NCI-H2107 (cell line): ENCODE results near the gene ITGA5.
A peak's percentile ranks its signal among the peaks of the same experiment; 100 is the strongest.
"Not testable (repeated sequence)": the region's sequence is repeated elsewhere in the genome, so short reads cannot be mapped to it uniquely, and the experiment has no call there.

Experiments
- DNase-seq: peaks from one replicate; lab custom pipeline; 2025; lab: John Stamatoyannopoulos, UW

Gene ITGA5

GRCh38 chr12:54371328-54372112, 47.5 kb downstream of the ITGA5 start:
- DNase-seq, result no peak

GRCh38 chr12:54370171-54370730, 48.8 kb downstream of the ITGA5 start:
- DNase-seq, result no peak

GRCh38 chr12:54369597-54370131, 49.4 kb downstream of the ITGA5 start:
- DNase-seq, result no peak

- DNase-seq, result peak; percentile 91
Measured at GRCh38 chr12:54368709-54369596, 50.1 kb downstream of the ITGA5 start.

GRCh38 chr12:54368025-54368708, 50.9 kb downstream of the ITGA5 start:
- no peak for DNase-seq

GRCh38 chr12:54364413-54364812, 54.7 kb downstream of the ITGA5 start, which contains the start of gene GPR84:
Gene GPR84, minus strand, starts transcription at chr12:54364486. Its CDS starts 635 bp downstream, at chr12:54363851.
- no peak for DNase-seq

GRCh38 chr12:54363618-54364017, 55.4 kb downstream of the ITGA5 start:
- DNase-seq, result no peak

GRCh38 chr12:54363047-54363446, 56.0 kb downstream of the ITGA5 start:
- no peak for DNase-seq

- DNase-seq, result peak; percentile 71
Measured at GRCh38 chr12:54360717-54361456, 58.2 kb downstream of the ITGA5 start.

- no peak for DNase-seq
Measured at GRCh38 chr12:54359762-54360351, 59.2 kb downstream of the ITGA5 start.

- peak; percentile 99 for DNase-seq
Measured at GRCh38 chr12:54358945-54359761, 59.9 kb downstream of the ITGA5 start.

GRCh38 chr12:54358191-54358944, 60.7 kb downstream of the ITGA5 start:
- DNase-seq, result no peak

- no peak for DNase-seq
Measured at GRCh38 chr12:54357506-54358190, 61.4 kb downstream of the ITGA5 start.

- DNase-seq, result no peak
Measured at GRCh38 chr12:54356951-54357356, 62.1 kb downstream of the ITGA5 start.

GRCh38 chr12:54356228-54356627, 62.8 kb downstream of the ITGA5 start:
- no peak for DNase-seq

- DNase-seq, result no peak
Measured at GRCh38 chr12:54355104-54355815, 63.8 kb downstream of the ITGA5 start.

- DNase-seq, result not testable (repeated sequence)
Measured at GRCh38 chr12:54354271-54354670, 64.8 kb downstream of the ITGA5 start.
